Astrocyte (in vitro differentiated cells and primary cell): Measurements from ENCODE around the gene DELE1. TPM values are rescaled to one million over a fixed set of nuclear protein-coding genes. Genes with fewer than 3 reads are reported as not detected.

Experiments used
- DNase-seq: peaks from one replicate; pipeline ENCODE4 v3.0.0-alpha.2; 2010; ENCODE audit warnings: low read depth
- FAIRE-seq: peaks from 2 replicates; lab custom pipeline; 2011; peaks lifted over from hg19 to GRCh38; lab: Jason Lieb, UNC
- H2AFZ ChIP-seq: 2 replicates; pipeline ENCODE4 v1.6.0; 2012; ENCODE audit warnings: low read depth, low read length, inconsistent platforms
- H3K27ac ChIP-seq: 2 replicates; pipeline ENCODE4 v1.5.1; 2011; ENCODE audit warnings: low read depth, low read length, inconsistent platforms
- H3K27me3 ChIP-seq: 2 replicates; pipeline ENCODE4 v1.6.0; 2011; ENCODE audit warnings: low read length, inconsistent platforms; ENCODE audit not compliant: insufficient read depth
- H3K36me3 ChIP-seq: 2 replicates; pipeline ENCODE4 v1.5.1; 2011; ENCODE audit warnings: low read length, inconsistent platforms; ENCODE audit not compliant: insufficient read depth
- H3K4me1 ChIP-seq: 2 replicates; pipeline ENCODE4 v1.5.1; 2011; ENCODE audit warnings: low read length, inconsistent platforms; ENCODE audit not compliant: insufficient read depth
- H3K4me2 ChIP-seq: 2 replicates; pipeline ENCODE4 v1.6.0; 2012; ENCODE audit warnings: low read length, inconsistent platforms
- H3K4me3 ChIP-seq: 2 replicates; pipeline ENCODE4 v1.5.1; 2011; ENCODE audit warnings: low read depth, mild to moderate bottlenecking, low read length, inconsistent platforms; ENCODE audit not compliant: insufficient read depth
- H3K79me2 ChIP-seq: 2 replicates; pipeline ENCODE4 v1.6.0; 2012; ENCODE audit warnings: mild to moderate bottlenecking, low read length, inconsistent platforms; ENCODE audit not compliant: insufficient read depth
- H3K9ac ChIP-seq: 2 replicates; pipeline ENCODE4 v1.6.0; 2012; ENCODE audit warnings: mild to moderate bottlenecking, low read length, inconsistent platforms
- H3K9me3 ChIP-seq: 2 replicates; pipeline ENCODE4 v1.5.1; 2012; ENCODE audit warnings: low read depth, mild to moderate bottlenecking, low read length, inconsistent platforms; ENCODE audit not compliant: insufficient read depth
- H4K20me1 ChIP-seq: 2 replicates; pipeline ENCODE4 v1.6.0; 2012; ENCODE audit warnings: low read length, inconsistent platforms; ENCODE audit not compliant: insufficient read depth
- H3K27ac Mint-ChIP-seq: one replicate; pipeline ENCODE4 v1.8.0; 2021; ENCODE audit warnings: mild to moderate bottlenecking, mixed read lengths; ENCODE audit not compliant: unreplicated experiment
- H3K27me3 Mint-ChIP-seq: one replicate; pipeline ENCODE4 v1.8.0; 2021; ENCODE audit warnings: low read depth, mixed read lengths; ENCODE audit not compliant: unreplicated experiment
- H3K36me3 Mint-ChIP-seq: one replicate; pipeline ENCODE4 v1.8.0; 2021; ENCODE audit warnings: low read depth, mixed read lengths; ENCODE audit not compliant: unreplicated experiment
- H3K4me1 Mint-ChIP-seq: one replicate; pipeline ENCODE4 v1.8.0; 2021; ENCODE audit warnings: low read depth, mixed read lengths; ENCODE audit not compliant: unreplicated experiment
- H3K4me3 Mint-ChIP-seq: one replicate; pipeline ENCODE4 v1.8.0; 2021; ENCODE audit warnings: mild to moderate bottlenecking, moderate library complexity, mixed read lengths; ENCODE audit not compliant: unreplicated experiment
- H3K9me3 Mint-ChIP-seq: one replicate; pipeline ENCODE4 v1.8.0; 2021; ENCODE audit warnings: mild to moderate bottlenecking, mixed read lengths; ENCODE audit not compliant: unreplicated experiment
- CTCF ChIP-seq: IDR thresholded peaks from 2 replicates; pipeline ENCODE4 v1.5.1; 2011; ENCODE audit warnings: low read depth, mild to moderate bottlenecking, inconsistent platforms, low read length, moderate library complexity; ENCODE audit not compliant: insufficient read depth
- EZH2 ChIP-seq: IDR thresholded peaks from 2 replicates; pipeline ENCODE4 v1.6.1; 2012; ENCODE audit warnings: mild to moderate bottlenecking, low read length, inconsistent platforms; ENCODE audit not compliant: insufficient read depth
- total RNA-seq: library from RNA; stranded (reverse); gene quantifications from 2 replicates; pipeline ENCODE4 v1.2.1, GENCODE V29; 2021

The DELE1 gene
- total RNA-seq, 1 donor from 2014 or later = 37.6 TPM

DNA sequence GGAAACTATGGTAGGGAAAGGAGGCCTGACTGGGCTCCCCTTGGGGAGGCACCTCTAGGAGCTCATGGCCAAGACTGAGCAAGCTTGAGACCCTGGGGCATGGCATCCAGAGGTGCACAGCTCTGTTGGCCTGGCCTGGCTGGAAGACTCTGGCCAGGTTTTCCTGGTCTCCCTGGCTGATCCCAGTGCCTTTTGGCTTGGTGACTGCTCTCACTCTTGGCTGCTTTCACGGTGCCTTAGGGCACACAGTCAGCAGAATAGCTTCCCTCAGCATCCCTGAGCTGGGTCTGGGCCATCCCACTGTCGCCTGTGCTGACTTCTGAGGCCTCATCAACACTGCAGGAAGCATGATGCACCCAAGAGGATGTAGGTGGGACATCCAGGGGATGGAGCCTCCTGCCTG is 13.4 kb upstream of the DELE1 start:
- no peaks in the 10 kb centered on the region for H3K9me3 Mint-ChIP-seq
- FAIRE-seq = no peak
- Histone ChIP-seq H3K4me2 (no peak overlapping the region), H4K20me1 (no peaks in the 10 kb centered on the region), H3K27me3 (peaks cover 11% of the 10 kb centered on the region), H3K79me2 (no peaks in the 10 kb centered on the region), H3K9me3 (no peaks in the 10 kb centered on the region), H3K36me3 (no peaks in the 10 kb centered on the region), H3K4me1 (peaks cover 4% of the 10 kb centered on the region), H2AFZ (no peak overlapping the region), H3K9ac (no peak overlapping the region), H3K4me3 (no peak overlapping the region), H3K27ac (no peak overlapping the region)
- no peak overlapping the region for H3K27ac Mint-ChIP-seq
- H3K27me3 Mint-ChIP-seq = peaks cover 16% of the 10 kb centered on the region
- TF ChIP-seq CTCF = no peak
- no peak for TF ChIP-seq EZH2
- no peaks in the 10 kb centered on the region for H3K4me1 Mint-ChIP-seq
- H3K4me3 Mint-ChIP-seq = no peak overlapping the region
- H3K36me3 Mint-ChIP-seq = no peaks in the 10 kb centered on the region
- DNase-seq = no peak

GRCh38 chr5:141913560-141914198 is 10.0 kb upstream of the DELE1 start:
- H3K36me3 ChIP-seq = no peaks in the 10 kb centered on the region
- peaks cover 22% of the 10 kb centered on the region for H3K27me3 ChIP-seq
- H3K27ac Mint-ChIP-seq = no peak overlapping the region
- TF ChIP-seq CTCF (no peak), EZH2 (no peak)
- H3K36me3 Mint-ChIP-seq = no peaks in the 10 kb centered on the region
- H3K4me3 Mint-ChIP-seq = peak overlapping the region; percentile 42
- no peaks in the 10 kb centered on the region for H3K9me3 ChIP-seq
- H3K27ac ChIP-seq = no peak overlapping the region
- H3K4me1 Mint-ChIP-seq = no peaks in the 10 kb centered on the region
- H3K27me3 Mint-ChIP-seq = peaks cover 41% of the 10 kb centered on the region
- peaks cover 4% of the 10 kb centered on the region for H3K4me1 ChIP-seq
- peak overlapping the region; percentile 68 for H2AFZ ChIP-seq
- H3K9ac ChIP-seq = peak overlapping the region; percentile 46
- DNase-seq = no peak
- no peaks in the 10 kb centered on the region for H4K20me1 ChIP-seq
- no peaks in the 10 kb centered on the region for H3K9me3 Mint-ChIP-seq
- H3K4me2 ChIP-seq = peak overlapping the region; percentile 83
- no peak for FAIRE-seq
- peak overlapping the region; percentile 38 for H3K4me3 ChIP-seq
- H3K79me2 ChIP-seq = no peaks in the 10 kb centered on the region

GRCh38 chr5:141914199-141914743 is 9.4 kb upstream of the DELE1 start:
- H3K79me2 ChIP-seq = no peaks in the 10 kb centered on the region
- H3K27me3 Mint-ChIP-seq = peaks cover 41% of the 10 kb centered on the region
- H3K27me3 ChIP-seq = peaks cover 22% of the 10 kb centered on the region
- no peaks in the 10 kb centered on the region for H3K36me3 ChIP-seq
- DNase-seq = no peak
- H3K27ac ChIP-seq = no peak overlapping the region
- peak overlapping the region; percentile 68 for H2AFZ ChIP-seq
- H3K9ac ChIP-seq = peak overlapping the region; percentile 46
- TF ChIP-seq EZH2 (no peak), CTCF (no peak)
- FAIRE-seq = no peak
- peak overlapping the region; percentile 42 for H3K4me3 Mint-ChIP-seq
- no peaks in the 10 kb centered on the region for H3K9me3 ChIP-seq
- H3K27ac Mint-ChIP-seq = no peak overlapping the region
- H3K4me3 ChIP-seq = peak overlapping the region; percentile 38
- no peaks in the 10 kb centered on the region for H3K4me1 Mint-ChIP-seq
- no peaks in the 10 kb centered on the region for H3K9me3 Mint-ChIP-seq
- H3K36me3 Mint-ChIP-seq = no peaks in the 10 kb centered on the region
- H3K4me1 ChIP-seq = peaks cover 4% of the 10 kb centered on the region
- peak overlapping the region; percentile 83 for H3K4me2 ChIP-seq
- H4K20me1 ChIP-seq = no peaks in the 10 kb centered on the region
